GM10266 (cell line): ENCODE results near the gene TEX2.

ENCODE experiments used
- DNase-seq: peaks from one replicate; pipeline ENCODE4 v3.0.0; 2012; ENCODE audit errors: extremely low spot score
- CTCF ChIP-seq: IDR thresholded peaks from 2 replicates; pipeline ENCODE4 v1.5.1; 2012; ENCODE audit warnings: mild to moderate bottlenecking, low read depth; ENCODE audit not compliant: control insufficient read depth, insufficient read depth; ENCODE audit errors: missing control alignments

TEX2 gene

GRCh38 chr17:64115043-64115698, 147.9 kb downstream of the TEX2 start:
- no peak for TF ChIP-seq CTCF
- no peak for DNase-seq

- TF ChIP-seq CTCF, result no peak
- no peak for DNase-seq
Observed at GRCh38 chr17:64113006-64113405, 150.1 kb downstream of the TEX2 start.

- no peak for DNase-seq
- TF ChIP-seq CTCF, result no peak
Observed at GRCh38 chr17:64111831-64112230, 151.2 kb downstream of the TEX2 start.

GRCh38 chr17:64110379-64111152, 152.5 kb downstream of the TEX2 start:
- no peak for TF ChIP-seq CTCF

GRCh38 chr17:64109400-64109799, 153.7 kb downstream of the TEX2 start:
- no peak for TF ChIP-seq CTCF
- DNase-seq, result no peak

More at GRCh38 chr17:64110379-64111152, 152.5 kb downstream of the TEX2 start:
- DNase-seq, result no peak

GRCh38 chr17:64107500-64108236, 155.4 kb downstream of the TEX2 start:
- no peak for DNase-seq

More at GRCh38 chr17:64107500-64108236, 155.4 kb downstream of the TEX2 start:
- TF ChIP-seq CTCF, result no peak
